ENCODE data around the gene BABAM2. TPM values are rescaled to one million over a fixed set of nuclear protein-coding genes. Genes with fewer than 3 reads are reported as not detected.

BABAM2 gene
- total RNA-seq, 1 donor from 2014 or later = 28.5 TPM

GRCh38 chr2:28313220-28313784 is 422.8 kb downstream of the BABAM2 start:
- TF ChIP-seq CTCF (IDR thresholded peaks at IDR 0.05; ENCODE audit: insufficient read depth, low read depth, low read length) = no peak
- TF ChIP-seq EZH2 (IDR thresholded peaks at IDR 0.05; ENCODE audit: insufficient read depth, low read length) = no peak
- H3K4me3 Mint-ChIP-seq (ENCODE audit: unreplicated experiment) = no peak overlapping the region
- DNase-seq (ENCODE audit: low read depth) (peak; percentile 42), FAIRE-seq (no peak)
- Histone ChIP-seq H3K79me2 (ENCODE audit: insufficient read depth, low read length) (no peaks in the 10 kb centered on the region), H3K4me1 (ENCODE audit: insufficient read depth, low read length) (peaks cover 5% of the 10 kb centered on the region), H2AFZ (ENCODE audit: low read depth, low read length) (no peak overlapping the region), H3K27me3 (ENCODE audit: insufficient read depth, low read length) (no peaks in the 10 kb centered on the region), H3K27ac (ENCODE audit: low read depth, low read length) (peak overlapping the region; percentile 65), H3K9ac (ENCODE audit: low read length) (no peak overlapping the region), H3K36me3 (ENCODE audit: insufficient read depth, low read length) (peaks cover 4% of the 10 kb centered on the region), H3K4me2 (ENCODE audit: low read length) (no peak overlapping the region), H3K9me3 (ENCODE audit: insufficient read depth, low read depth, low read length) (no peaks in the 10 kb centered on the region), H3K4me3 (ENCODE audit: insufficient read depth, low read depth, low read length) (no peak overlapping the region), H4K20me1 (ENCODE audit: insufficient read depth, low read length) (no peaks in the 10 kb centered on the region)
- H3K27me3 Mint-ChIP-seq (ENCODE audit: low read depth, unreplicated experiment) = peaks cover 1% of the 10 kb centered on the region
- no peaks in the 10 kb centered on the region for H3K9me3 Mint-ChIP-seq (ENCODE audit: unreplicated experiment)
- peak overlapping the region; percentile 82 for H3K27ac Mint-ChIP-seq (ENCODE audit: unreplicated experiment)
- peaks cover 26% of the 10 kb centered on the region for H3K4me1 Mint-ChIP-seq (ENCODE audit: low read depth, unreplicated experiment)
- peaks cover 10% of the 10 kb centered on the region for H3K36me3 Mint-ChIP-seq (ENCODE audit: low read depth, unreplicated experiment)

DNA sequence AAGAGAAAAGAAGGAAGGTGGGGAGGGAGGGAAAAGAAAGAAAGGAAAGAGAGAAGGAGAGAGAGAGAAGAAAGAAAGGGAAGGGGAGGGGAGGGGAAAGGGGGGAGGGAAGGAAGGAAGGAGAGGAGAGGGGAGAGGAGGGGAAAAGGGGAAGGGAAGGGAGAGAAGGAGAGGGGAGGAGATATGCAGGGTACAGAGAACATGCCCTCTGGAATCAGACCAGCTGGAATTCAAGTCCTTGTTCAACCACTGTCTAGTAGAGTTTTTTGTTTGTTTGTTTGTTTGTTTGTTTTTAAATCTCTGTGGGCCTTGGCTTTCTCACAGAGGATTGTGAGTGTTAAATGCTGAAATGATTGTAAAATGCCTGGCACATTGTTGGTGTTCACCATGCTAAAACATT is 424.4 kb downstream of the BABAM2 start:
- Histone ChIP-seq H3K4me2 (ENCODE audit: low read length) (no peak overlapping the region), H3K27me3 (ENCODE audit: insufficient read depth, low read length) (no peaks in the 10 kb centered on the region)
- no peak overlapping the region for H3K27ac Mint-ChIP-seq (ENCODE audit: unreplicated experiment)

More for the DNA sequence above, 424.4 kb downstream of the BABAM2 start:
- FAIRE-seq (no peak), DNase-seq (ENCODE audit: low read depth) (no peak)
- peaks cover 1% of the 10 kb centered on the region for H3K27me3 Mint-ChIP-seq (ENCODE audit: low read depth, unreplicated experiment)
- Histone ChIP-seq H3K4me3 (ENCODE audit: insufficient read depth, low read depth, low read length) (no peak overlapping the region), H3K79me2 (ENCODE audit: insufficient read depth, low read length) (no peaks in the 10 kb centered on the region), H3K9ac (ENCODE audit: low read length) (no peak overlapping the region), H3K36me3 (ENCODE audit: insufficient read depth, low read length) (no peaks in the 10 kb centered on the region), H3K4me1 (ENCODE audit: insufficient read depth, low read length) (peaks cover 12% of the 10 kb centered on the region), H2AFZ (ENCODE audit: low read depth, low read length) (no peak overlapping the region), H4K20me1 (ENCODE audit: insufficient read depth, low read length) (no peaks in the 10 kb centered on the region), H3K27ac (ENCODE audit: low read depth, low read length) (no peak overlapping the region), H3K9me3 (ENCODE audit: insufficient read depth, low read depth, low read length) (no peaks in the 10 kb centered on the region)
- H3K4me3 Mint-ChIP-seq (ENCODE audit: unreplicated experiment) = no peak overlapping the region
- TF ChIP-seq CTCF (IDR thresholded peaks at IDR 0.05; ENCODE audit: insufficient read depth, low read depth, low read length) = no peak
- TF ChIP-seq EZH2 (IDR thresholded peaks at IDR 0.05; ENCODE audit: insufficient read depth, low read length) = no peak
- H3K4me1 Mint-ChIP-seq (ENCODE audit: low read depth, unreplicated experiment) = peaks cover 27% of the 10 kb centered on the region
- H3K9me3 Mint-ChIP-seq (ENCODE audit: unreplicated experiment) = no peaks in the 10 kb centered on the region
- peaks cover 5% of the 10 kb centered on the region for H3K36me3 Mint-ChIP-seq (ENCODE audit: low read depth, unreplicated experiment)
